ENCODE measurements around the gene AP3B2.
"Not testable (repeated sequence)": the region's sequence is repeated elsewhere in the genome, so short reads cannot be mapped to it uniquely, and the experiment has no call there.

AP3B2 gene

GRCh38 chr15:82649226-82649999 is 60.3 kb downstream of the AP3B2 start:
- DNase-seq: peak in 2 of 51 donors; percentile 10 to 48

- DNase-seq: peak in 15 of 51 donors; percentile 13 to 66 (median 36)
Measured at GRCh38 chr15:82648257-82649103, 61.2 kb downstream of the AP3B2 start.

- DNase-seq: peak in 3 of 51 donors; percentile 41 to 59 (median 56)
Measured at GRCh38 chr15:82647835-82648256, 61.8 kb downstream of the AP3B2 start.

GRCh38 chr15:82647045-82647834 is 62.4 kb downstream of the AP3B2 start, which contains the start of gene CPEB1:
Gene CPEB1, minus strand, starts transcription at chr15:82647363. Its CDS starts 18,904 bp downstream, at chr15:82628459.
- DNase-seq: peak in 48 of 51 donors; percentile 11 to 86 (median 64)

- DNase-seq: peak in 31 of 51 donors; percentile 14 to 61 (median 38)
Measured at GRCh38 chr15:82646250-82647044, 63.2 kb downstream of the AP3B2 start.

GRCh38 chr15:82644967-82645852 is 64.5 kb downstream of the AP3B2 start:
- DNase-seq: not testable (repeated sequence)

- peak in 1 of 51 donors; percentile 5 for DNase-seq
Measured at GRCh38 chr15:82643992-82644391, 65.7 kb downstream of the AP3B2 start.

GRCh38 chr15:82642656-82643055 is 67.0 kb downstream of the AP3B2 start:
- DNase-seq: no peak

- no peak for DNase-seq
Measured at GRCh38 chr15:82641129-82641798, 68.4 kb downstream of the AP3B2 start.

- DNase-seq: no peak
Measured at GRCh38 chr15:82640672-82641071, 69.0 kb downstream of the AP3B2 start.

- DNase-seq: no peak
Measured at GRCh38 chr15:82635798-82636197, 73.9 kb downstream of the AP3B2 start.

- DNase-seq: no peak
Measured at GRCh38 chr15:82630033-82630432, 79.6 kb downstream of the AP3B2 start.

- DNase-seq: no peak
Measured at GRCh38 chr15:82625136-82625535, 84.5 kb downstream of the AP3B2 start.

- no peak for DNase-seq
Measured at GRCh38 chr15:82624438-82624837, 85.2 kb downstream of the AP3B2 start.

- no peak for DNase-seq
Measured at GRCh38 chr15:82624008-82624407, 85.7 kb downstream of the AP3B2 start.

- no peak for DNase-seq
Measured at GRCh38 chr15:82621970-82622369, 87.7 kb downstream of the AP3B2 start.

GRCh38 chr15:82613747-82614146 is 95.9 kb downstream of the AP3B2 start:
- peak in 3 of 51 donors; percentile 1 to 21 (median 2) for DNase-seq

GRCh38 chr15:82611348-82611747 is 98.3 kb downstream of the AP3B2 start:
- DNase-seq: no peak

Measured in hypothalamus (tissue), 51 donors.